Placental epithelial cell (primary cell): ENCODE data around the gene TAF11L13. TPM values are rescaled to one million over a fixed set of nuclear protein-coding genes. Genes with fewer than 3 reads are reported as not detected.

Experiments used
- small RNA-seq: library from RNA; depleted of rRNA; stranded (forward); fragments of <200 nt; gene quantifications from one replicate; pipeline ENCODE3, GENCODE V24; 2012
- total RNA-seq: library from RNA; depleted of rRNA; stranded (reverse); fragments of >200 nt; gene quantifications from 2 replicates; pipeline ENCODE4 v1.2.3, GENCODE V29; 2012

Gene TAF11L13
- not detected in 2 replicates for total RNA-seq

GRCh38 chr5:17631788-17632187 is at the start of gene TAF11L13:
Gene TAF11L13, plus strand, starts transcription at chr5:17632088.

DNA sequence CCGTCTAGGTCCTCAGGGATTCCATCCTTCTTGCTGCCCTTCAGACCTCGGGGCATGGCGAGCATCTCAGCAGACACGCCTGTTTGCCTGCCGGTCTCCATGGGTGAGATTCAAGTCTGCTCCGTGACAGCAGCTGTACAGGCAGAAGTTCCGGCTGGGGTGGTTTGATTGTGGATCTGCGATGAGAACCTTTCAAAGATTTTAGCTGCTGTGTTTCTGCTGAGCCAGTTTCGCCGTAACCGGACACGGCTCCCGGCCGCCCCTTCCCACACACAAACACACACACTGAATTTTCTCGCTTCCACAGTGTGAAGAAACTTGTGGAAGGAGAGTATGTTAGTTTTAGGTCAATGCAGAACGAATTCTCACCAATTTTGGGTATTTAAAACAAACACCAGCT is 46.2 kb upstream of the TAF11L13 start, which contains the start of gene TAF11L7:
TSS of gene TAF11L7 (minus strand) at position 101 of the 400 bp plus-strand sequence.

DNA sequence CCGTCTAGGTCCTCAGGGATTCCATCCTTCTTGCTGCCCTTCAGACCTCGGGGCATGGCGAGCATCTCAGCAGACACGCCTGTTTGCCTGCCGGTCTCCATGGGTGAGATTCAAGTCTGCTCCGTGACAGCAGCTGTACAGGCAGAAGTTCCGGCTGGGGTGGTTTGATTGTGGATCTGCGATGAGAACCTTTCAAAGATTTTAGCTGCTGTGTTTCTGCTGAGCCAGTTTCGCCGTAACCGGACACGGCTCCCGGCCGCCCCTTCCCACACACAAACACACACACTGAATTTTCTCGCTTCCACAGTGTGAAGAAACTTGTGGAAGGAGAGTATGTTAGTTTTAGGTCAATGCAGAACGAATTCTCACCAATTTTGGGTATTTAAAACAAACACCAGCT is 41.0 kb upstream of the TAF11L13 start, which contains the start of gene TAF11L8:
TSS of gene TAF11L8 (minus strand) at position 101 of the 400 bp plus-strand sequence.

GRCh38 chr5:17594255-17594654 is 37.6 kb upstream of the TAF11L13 start, which contains the start of gene TAF11L9:
Gene TAF11L9, minus strand, starts transcription at chr5:17594394.

GRCh38 chr5:17597728-17598127 is 34.2 kb upstream of the TAF11L13 start, which contains the start of gene TAF11L10:
Gene TAF11L10, minus strand, starts transcription at chr5:17597828.

DNA sequence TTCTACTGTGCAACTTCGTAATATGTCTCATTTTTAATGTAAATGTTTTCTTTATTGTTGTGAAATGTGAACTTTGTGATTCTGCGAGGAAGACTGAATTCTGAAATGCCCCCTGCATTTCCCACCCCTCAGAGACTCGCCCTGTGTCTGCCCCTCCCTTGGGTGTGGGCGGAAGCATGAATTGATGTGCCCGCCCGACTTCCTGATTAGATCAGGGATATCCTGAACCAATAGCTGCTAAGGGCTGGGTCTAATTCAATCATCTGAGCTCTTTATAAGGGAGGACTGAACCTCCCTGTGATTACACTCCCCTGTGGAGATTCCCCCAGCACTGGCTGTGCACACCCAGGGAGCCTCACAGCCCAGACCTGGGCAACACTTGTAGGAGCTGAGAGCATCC is 28.0 kb upstream of the TAF11L13 start, which contains the start of gene TAF11L11:
TSS of gene TAF11L11 (plus strand) at position 304 of the 400 bp plus-strand sequence.

GRCh38 chr5:17610092-17610491 is 21.8 kb upstream of the TAF11L13 start, which contains the start of gene TAF11L12:
Gene TAF11L12, plus strand, starts transcription at chr5:17610392.

GRCh38 chr5:17634160-17634559 is 2.3 kb downstream of the TAF11L13 start, which contains the start of gene TAF11L14:
Gene TAF11L14, plus strand, starts transcription at chr5:17634460.

Small RNA genes lying within 50 kb of the gene (small RNA-seq; reads per million reads assigned to genes)
- gene AC233724.1: not detected
- gene AC233724.12: not detected
- not detected for gene AC233724.2
- not detected for gene AC233724.3
- not detected for gene AC233724.4
- not detected for gene AC233724.6
- not detected for gene AC233724.7

Other genes starting within 250 kb of the TAF11L13 start
- not detected in 2 replicates for gene TAF11L2, start 133.9 kb upstream of the TAF11L13 start, total RNA-seq
- not detected in 2 replicates for gene TAF11L3, start 113.7 kb upstream of the TAF11L13 start, total RNA-seq
- gene TAF11L4, start 110.3 kb upstream of the TAF11L13 start, total RNA-seq: not detected in 2 replicates
- gene TAF11L5, start 106.9 kb upstream of the TAF11L13 start, total RNA-seq: 0.39 TPM in 1 of 2 replicates, not detected in the other
- not detected in 2 replicates for gene TAF11L6, start 103.4 kb upstream of the TAF11L13 start, total RNA-seq
- gene TAF11L7, start 46.3 kb upstream of the TAF11L13 start, total RNA-seq: 0.39 TPM in 1 of 2 replicates, not detected in the other
- gene TAF11L8, start 41.1 kb upstream of the TAF11L13 start, total RNA-seq: not detected in 2 replicates
- gene TAF11L9, start 37.7 kb upstream of the TAF11L13 start, total RNA-seq: 0.39 TPM in 1 of 2 replicates, not detected in the other
- 0.39 TPM in 1 of 2 replicates, not detected in the other for gene TAF11L10, start 34.3 kb upstream of the TAF11L13 start, total RNA-seq
- gene TAF11L11, start 27.9 kb upstream of the TAF11L13 start, total RNA-seq: not detected in 2 replicates
- not detected in 2 replicates for gene TAF11L12, start 21.7 kb upstream of the TAF11L13 start, total RNA-seq
- gene TAF11L14, start 2.4 kb downstream of the TAF11L13 start, total RNA-seq: not detected in 2 replicates